HuH-7 (cell line): ENCODE data around the gene SRMS.

Experiments
- DNase-seq: peaks from one replicate; pipeline ENCODE4 v3.0.0; 2011; ENCODE audit warnings: low spot score

SRMS gene

DNA sequence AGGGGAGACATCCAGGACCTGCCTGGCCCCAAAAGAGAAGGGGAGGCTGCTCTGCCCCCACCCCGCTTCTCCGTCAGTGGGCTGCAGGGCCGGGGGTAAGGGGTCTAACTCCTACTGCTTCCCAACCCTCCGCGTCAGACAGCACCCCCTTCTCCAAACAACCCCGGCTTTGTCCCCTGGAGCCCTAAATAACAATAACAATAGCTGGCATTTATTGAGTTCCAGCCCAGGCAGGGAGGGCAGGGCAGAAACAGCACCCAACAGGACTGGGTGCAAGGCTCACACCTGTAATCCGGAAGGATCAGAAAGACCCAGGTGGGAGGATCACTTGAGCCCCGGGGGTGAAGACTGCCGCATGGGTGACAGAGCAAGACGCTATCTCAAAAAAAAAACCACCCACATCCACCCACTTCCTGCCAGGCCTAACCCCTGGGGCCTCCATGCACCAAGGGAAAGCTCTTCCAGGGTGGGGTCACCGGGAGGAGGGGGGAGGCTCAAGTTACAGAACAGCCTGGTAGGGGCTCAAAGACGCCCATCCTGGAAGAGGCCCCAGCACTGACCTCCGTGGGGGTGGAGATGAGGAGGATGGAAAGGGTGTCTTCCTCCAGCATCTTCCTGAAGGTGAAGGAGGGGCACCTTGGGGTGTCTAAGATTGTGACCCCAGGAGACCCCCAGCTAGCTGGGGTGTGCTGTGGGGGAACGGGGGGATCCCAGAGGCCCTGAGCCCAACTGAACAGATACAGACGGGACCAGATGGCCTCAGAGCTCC lies 5.1 kb upstream of the SRMS start:
- no peak for DNase-seq

DNA sequence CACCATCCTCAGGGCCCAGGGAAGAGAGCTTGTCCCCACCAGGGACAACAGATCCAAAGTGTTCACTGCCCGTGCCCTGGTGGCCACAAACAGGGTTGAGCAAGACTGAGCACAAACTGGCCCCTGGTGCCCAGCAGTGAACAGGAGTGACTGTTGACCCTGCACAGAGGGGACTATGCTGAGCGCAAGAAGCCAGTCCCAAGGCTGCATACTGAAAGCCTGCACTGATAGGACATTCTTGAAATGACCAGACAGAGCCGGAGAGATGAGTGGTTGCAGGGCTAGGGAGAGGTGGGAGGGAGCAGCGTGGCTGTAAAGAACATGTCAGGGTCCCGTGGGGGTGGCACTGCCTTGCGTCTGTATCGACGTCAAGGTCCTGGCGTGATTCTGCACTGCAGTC lies 3.5 kb upstream of the SRMS start:
- DNase-seq = no peak

DNA sequence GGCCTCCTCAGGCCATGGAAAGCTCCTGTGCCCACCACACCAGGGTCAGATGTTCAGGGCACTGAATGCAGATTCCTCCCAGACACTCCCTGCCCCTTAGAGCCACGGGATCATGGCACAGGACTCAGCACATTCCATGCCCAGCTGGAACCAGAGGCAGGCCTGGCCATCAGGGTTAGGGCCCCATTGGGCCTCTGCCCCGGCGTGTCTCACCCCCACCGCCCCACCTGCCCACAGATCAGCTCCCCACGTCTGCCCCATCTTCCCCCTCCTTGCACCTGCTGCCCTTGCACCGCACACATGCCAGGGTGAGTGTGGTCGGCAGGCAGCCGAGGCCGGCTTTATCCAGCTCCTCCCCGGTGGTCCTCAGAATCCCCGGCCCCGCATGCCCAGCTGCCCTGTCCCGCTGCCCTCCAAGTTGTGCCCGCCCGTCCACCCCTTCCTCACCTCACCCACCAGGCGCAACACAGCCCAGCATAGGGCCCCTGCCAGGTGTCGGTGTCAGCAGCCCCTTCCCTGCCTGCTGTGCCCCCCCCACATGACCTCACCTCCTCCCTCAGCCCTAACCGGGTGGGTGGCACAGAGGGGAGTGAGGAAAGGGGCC lies 2.2 kb upstream of the SRMS start:
- DNase-seq = no peak

DNA sequence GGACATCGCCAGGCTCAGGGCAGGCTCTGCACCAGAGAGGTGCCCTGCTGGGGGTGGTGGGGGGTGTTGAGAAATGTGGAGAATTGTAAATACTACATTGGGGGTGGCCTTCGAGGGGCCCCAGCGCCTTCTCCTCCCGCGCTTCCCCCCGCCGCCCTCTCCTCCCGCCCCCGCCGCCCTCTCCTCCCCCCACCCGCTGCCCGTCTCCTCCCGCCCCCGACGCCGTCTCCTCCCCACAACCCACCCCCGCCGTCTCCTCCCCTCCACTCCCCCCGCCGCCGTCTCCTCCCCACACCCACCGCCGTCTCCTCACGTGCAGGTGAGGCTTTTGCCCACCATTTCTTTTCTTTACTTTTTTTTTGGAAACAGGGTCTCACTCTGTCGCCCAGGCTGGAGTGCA lies 1.5 kb upstream of the SRMS start:
- no peak for DNase-seq

DNA sequence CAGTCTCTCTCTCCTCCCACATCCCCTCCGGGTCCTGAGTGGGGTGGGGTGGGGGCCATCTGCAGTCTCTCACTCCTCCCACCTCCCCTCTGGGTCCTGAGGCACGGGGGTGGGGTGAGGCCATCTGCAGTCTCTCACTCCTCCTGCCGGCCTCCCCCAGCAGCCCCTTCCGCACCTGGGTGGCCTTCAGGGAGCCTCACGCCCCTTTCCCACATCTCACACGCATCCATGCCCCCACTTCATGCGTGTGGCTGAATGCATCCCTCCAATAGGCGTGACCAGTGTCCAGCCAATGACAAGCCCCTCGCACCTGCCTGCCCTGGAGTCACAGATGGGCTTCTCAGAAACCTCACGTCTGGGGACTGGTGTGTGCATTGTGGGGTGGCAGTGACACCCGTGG lies 993 bp upstream of the SRMS start:
- no peak for DNase-seq

DNA sequence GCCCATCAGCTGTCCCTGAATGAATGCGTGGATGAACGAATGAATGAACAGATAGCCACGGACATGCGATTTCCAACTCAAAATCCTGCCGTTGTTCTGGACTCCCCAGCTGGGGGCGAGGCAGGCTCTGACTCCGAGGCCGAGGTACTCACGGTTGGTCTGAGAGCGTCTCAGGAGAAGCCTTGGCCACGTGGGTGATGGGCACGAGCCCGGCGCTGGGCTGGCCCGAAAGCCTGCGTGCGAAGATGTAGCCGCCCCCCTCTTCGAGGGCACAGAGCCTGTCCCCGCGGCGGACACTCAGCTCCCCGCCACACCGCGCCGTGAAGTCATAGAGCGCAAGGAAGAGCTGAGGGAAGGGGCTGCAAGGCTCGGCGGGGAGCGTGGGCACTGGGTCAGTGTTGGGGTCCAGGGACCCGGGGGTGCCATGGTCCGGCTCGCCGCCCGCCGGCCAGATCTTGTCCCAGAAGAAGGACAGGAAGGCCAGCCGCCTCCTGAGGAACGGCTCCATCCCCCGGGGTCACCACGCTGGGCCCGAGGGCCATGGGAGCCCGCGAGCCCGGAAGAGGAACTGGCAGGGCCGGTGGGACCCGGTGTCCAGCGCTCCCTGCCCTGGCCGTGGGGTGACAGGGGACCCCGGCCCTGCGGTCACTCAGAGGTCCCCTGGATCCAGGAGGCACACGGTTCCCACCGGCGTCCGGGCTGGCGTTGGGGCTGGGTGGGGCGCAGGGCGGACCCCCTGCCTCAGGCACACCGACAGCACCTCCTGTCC lies 409 bp downstream of the SRMS start:
- no peak for DNase-seq

DNA sequence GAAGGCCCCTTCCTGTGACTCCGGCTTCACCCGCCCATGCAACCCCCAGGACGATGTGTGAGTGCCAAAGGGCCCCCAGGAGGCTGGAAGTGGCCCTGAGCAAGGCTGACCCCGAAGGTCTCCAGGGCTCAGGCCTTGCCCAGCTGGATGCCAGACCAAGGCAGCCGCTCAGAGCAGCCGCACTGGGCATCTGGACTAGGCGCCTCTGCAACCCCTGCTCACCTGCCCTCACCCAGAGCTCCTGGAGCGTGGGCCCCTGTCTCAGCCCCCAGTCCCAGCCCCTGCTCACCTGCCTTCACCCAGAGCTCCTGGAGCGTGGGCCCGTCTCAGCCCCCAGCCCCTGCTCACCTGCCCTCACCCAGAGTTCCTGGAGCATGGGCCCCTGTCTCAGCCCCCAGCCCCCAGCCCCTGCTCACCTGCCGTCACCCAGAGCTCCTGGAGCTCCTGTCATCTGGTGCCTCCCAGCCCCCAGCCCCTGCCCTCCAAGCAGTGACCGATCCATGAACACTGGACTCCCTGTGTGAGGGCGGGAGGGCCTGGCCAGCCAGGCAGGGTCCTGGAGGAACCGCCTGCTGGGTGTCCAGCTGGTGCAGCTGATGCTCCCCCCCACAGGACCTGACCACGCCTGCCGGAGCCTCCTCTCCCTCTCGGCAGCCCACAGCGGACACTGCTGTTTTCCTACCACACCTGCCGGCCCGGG lies 1.1 kb downstream of the SRMS start:
- DNase-seq = no peak

DNA sequence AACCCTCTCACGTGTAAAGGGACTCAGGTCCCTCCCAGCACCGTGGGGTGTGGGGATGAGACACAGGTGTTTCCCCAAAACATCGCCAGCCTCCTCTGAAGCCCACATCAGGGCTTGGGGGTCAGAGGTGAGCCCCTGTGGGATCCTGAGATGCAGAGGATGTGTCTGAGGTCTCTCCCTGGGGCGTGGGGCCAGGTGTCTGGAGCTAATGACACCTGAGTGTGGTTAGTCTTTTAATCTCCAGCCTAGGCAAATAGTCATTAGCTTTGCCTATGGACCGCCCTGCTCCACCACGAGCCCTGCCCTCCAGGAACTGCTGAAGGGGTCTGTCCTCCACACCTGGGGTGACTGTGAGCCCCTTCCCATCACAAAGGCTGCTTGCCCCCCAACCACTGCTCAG lies 1.7 kb downstream of the SRMS start:
- DNase-seq = no peak

DNA sequence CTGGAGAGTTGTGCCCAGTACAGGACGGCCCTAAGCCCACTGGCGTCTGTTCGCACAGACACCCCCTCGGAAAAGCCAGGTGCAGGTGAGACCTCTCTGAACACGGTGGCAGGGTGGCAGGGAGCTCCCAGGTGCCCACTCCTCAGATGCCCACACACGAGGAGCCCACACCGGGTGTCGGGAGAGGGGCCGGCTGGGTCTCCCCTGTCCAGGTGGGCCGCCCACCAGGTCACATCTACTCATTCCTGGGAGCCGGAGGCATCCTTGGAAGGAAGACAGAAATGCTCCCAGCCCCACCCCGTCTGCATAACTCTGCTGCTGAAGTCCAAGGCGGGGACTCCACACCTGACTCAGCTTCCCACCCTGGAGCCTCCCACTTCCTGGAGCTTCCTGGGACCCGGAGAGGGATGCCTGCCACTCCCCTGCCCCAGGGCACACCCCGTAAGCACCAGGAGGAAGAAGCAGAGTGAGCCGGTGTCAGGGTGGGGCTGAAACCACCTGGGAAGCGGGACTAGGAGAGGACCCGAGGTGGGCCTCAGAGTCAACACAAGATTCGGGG lies 2.5 kb downstream of the SRMS start:
- no peak for DNase-seq

DNA sequence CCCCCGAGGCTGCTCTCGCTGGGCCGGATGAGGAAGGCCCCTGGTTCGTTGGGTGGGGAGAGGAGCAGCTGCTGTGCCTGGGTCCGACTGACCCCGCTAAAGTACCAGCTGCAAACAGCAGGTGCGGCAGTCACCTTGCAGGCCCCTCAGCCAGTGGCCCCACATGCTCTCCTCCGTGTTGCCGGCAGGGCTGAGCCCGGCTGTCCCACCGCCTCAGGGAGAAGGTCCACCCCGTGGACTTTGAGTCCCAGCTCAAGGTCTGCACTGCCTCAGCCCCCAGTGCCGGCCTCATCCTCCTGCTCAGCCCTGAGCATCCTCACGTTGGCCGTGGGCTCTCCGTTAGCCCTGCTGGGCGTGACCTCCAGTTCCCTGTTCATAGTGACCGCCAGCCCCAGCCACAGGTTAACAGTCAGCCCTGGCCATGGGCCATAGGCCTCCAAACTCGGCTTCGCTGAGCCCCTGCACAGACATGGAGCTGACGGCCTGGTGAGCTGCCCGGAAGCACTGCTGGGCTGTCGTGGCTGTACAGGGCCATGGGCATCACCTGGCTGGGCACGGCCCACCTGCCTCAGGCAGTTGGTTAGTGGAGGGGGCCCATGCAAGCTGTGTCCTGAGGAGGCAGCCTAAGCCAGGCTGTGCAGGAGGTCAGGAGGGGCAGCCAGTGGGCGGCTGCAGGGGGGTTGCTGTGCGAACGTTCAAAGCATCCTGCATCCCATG lies 3.1 kb downstream of the SRMS start:
- peak; percentile 70 for DNase-seq

DNA sequence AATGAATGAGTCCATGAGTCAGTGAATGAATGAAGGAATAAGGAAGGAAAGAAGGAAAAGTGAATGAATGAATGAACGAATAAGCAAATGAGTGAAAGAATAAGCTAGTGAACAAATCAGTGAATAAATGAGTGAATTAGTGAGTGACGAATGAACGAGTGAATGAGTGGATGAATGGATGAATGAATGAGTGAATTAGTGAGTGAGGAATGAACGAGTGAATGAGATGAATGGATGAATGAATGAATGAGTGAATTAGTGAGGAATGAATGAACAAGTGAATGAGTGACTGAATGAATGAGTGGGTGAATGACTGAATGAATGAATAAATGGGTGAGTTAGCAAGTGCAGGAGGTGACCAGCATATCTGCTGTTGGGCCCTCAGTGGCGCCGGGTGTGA lies 3.8 kb downstream of the SRMS start:
- DNase-seq = no peak

DNA sequence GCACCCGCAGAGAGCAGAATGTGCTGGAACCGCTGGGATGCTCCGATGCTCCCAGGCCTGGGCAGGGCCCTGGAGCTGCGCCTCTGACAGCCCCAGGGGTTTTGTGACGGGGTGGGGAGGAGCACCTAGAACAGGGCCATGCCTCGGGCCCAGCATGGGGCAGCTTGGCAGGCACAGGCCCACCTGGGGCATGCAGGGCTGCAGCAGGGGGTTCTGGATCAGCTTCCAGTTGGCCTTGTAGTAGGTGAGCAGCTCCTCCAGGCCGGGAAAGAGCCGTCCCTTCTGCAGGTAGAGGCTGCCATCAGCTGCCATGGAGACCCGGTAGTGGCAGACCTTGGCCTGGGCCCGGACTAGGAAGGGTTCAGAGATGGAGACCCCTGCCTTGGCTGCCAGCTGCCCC lies 4.4 kb downstream of the SRMS start:
- no peak for DNase-seq

DNA sequence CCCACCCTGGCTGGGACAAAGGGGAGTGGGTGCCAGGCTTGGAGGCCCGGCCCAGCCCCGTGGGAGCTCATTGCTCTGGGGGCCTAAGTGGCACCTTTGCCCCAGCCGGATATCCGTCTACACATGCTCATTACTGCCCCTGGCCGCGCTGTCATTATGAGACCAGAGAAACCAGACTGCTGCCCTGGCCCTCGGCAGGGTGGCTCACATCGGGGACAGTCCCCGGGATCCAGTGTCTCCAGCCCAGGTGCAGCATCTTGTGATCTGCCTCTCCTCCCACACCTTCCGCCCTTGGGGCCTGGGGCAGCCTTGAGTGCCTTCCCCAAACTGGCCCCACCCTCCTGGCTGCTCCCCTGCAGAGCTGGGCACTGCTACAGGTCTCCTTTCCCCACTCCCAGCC lies 4.9 kb downstream of the SRMS start:
- no peak for DNase-seq

DNA sequence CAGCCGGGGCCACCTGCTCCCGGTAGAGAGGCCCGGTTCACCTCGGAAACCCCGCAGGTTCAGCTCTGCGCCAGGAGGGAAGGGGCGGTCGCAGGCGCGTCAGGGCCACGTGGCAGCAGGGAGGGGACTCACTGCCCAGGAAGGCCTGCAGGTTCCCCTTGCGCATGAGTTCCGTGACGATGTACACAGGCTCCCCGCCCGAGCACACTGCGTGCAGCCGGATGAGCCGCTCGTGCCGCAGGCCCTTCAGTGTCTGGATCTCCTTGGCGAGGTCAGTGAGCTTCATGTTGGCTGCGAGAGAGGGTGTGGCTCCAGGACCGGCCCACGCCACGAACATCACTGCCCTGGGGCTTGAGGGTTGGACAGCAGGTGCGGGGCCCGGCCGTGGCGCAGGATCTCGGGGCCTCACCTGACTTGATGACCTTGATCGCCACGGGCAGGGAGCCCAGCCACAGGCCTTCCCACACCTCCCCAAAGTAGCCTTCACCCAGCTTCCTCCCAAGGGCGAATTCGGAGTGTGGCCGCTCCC lies 5.5 kb downstream of the SRMS start:
- no peak for DNase-seq

DNA sequence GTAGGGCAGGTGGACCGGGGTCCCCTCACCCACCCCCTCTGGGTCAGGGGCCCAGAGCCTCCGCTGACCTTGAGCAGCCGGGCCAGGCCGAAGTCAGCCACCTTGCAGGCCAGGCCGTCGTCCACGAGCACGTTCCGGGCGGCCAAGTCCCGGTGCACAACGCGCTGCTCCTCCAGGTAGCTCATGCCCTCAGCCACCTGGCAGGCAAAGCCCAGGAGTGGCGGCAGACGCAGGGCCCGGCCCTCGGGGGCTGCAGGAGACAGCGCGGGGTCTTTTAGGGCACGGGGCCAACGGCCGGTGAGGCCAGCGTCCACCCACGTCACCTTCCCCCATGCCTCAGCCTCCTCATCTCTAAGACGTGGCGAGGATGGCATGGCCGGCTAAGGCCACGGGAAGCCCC lies 6.2 kb downstream of the SRMS start:
- no peak for DNase-seq

DNA sequence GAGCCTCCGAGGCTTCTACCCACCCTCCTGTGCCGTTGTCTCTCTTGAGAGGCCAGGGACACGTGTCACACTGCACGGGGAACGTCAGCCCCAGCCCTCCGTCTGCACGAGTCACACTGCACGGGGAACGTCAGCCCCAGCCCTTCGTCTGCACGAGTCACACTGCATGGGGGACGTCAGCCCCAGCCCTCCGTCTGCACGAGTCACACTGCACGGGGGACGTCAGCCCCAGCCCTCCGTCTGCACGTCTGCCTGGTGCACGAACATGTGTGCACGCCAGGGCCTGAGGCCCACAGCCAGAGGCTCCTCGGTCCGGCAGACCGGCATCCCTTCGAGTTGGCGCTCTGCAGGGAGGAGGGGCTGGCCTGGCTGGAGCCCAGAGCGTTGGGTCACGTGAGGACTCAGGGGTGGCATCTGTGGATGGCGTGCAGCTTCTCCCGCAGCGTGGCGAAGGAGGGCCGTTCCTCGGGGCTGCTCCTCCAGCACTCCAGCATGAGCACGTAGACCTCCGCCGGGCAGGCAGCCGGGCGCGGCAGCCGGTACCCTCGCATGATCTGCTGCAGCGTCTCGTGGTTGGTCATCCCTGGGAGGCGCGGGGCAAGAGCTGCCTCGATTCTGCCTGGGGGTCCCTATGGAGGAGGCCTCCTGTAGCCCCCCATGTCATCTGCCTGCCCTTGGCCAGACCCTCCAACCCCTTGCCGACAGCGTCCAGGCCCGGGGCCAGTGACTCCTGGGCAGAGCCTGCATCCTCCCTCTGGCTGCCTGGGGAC lies 6.9 kb downstream of the SRMS start:
- DNase-seq = no peak

DNA sequence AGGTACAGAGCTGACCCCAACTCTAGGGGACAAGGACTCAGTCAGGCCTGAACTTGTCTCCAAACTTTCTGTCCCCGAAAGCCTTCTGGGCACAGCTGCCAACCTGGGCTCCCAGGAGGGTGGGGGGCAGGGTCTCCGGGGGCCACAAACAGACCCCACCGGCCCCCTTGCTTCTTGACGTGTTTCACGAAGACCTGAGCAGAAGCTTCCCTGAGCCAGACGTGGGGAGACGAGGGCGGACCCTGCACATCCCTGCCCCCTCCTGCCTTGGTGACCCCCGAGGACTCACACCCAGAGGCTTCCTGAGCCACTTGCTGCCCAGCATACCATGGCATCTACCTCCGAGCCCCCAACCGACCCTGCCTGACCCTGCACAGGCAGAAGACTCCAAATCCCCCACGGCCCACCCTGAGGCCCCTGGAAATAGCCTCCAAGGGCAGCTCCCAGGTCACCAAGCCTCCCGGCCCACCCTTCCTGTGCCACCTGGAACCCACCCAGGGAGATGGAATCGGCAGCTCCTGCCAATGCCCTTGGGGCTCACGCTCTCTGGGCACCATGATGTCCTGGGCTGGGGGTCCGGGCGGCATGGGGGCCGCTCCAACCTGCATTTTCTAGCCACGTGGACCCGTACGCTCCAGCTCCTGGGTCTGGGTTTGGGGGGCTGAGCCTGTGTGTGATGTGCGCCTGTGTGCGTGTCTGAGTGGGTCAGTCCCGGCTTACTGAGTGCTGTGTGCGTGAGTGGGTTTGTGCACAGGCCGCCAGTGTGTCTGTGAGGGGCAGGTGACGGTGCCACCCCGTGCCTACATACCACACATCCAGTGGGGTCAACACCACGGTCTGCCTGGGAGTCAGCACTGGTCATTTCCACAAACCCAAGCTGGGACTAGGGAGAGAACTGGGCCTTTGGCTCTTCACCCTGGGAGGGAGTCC lies 7.8 kb downstream of the SRMS start:
- DNase-seq = no peak

DNA sequence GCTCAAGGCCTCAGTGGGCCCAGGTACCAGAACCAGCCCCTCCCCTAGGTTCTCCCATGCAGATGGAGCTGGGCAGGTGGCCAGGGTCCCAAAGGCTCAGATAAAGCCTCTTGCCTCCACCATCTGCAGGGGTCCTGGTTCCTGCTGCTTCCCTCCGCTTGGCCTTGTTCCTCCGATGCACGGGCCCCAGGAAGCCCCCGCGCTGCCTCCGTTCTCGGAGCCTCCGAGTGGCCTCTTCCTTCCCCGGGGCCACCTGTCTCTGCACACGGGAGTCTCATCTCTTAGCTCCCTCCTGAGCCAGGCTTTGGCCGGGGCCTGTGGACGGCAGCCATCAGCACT lies 8.5 kb downstream of the SRMS start:
- no peak for DNase-seq

DNA sequence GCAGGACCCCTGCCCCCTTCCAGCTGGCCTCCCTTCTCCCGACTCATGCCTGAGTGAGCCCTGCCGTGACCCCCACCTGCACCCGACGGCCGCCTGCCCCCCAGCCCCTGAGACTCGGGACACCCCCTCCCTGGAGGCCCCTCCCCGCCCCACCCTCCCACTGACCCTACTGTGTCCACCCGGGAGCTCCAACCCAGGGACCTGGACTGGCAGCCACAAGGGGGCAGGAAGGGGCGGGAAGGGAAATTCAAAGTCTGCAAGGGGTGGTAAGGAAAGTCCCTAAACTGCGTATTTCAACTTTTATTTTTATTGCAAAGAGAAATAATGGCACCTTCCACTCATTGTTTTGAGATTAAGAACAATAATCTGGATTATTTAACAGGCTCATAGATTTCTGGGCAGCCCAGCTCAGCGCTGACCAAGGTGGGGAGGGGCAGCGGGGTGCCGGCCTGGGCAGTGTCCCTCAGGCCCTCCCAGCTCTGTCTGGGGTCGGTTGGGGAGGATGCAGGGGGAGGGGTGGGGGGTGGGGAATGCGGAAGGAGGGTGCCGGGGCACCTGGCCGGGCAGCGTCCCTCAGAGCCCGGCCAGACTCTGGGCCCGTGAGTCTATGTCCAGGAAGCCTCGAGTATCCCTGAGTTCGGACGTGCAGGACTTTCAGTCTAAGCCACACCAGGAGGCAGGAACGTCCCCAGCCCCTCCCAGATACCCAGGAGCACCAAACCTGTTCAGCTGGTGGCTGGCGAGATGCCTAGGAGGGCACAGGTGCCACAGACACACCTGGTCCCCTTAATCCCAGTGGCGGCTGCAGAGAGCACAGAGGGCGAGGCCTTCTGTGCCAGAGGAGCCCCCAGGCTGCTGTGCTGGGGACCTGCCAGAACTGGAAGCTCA lies 9.1 kb downstream of the SRMS start:
- DNase-seq = peak; percentile 100
